ENCODE measurements around the gene ZC3H12C. TPM values are rescaled to one million over a fixed set of nuclear protein-coding genes. Genes with fewer than 3 reads are reported as not detected.

Gene ZC3H12C
- total and polyA plus RNA-seq, 2 of the 13 experiments (the other 11 are each of a cell fraction or from before 2014, with no cell fraction given) = 2.4 to 5.7 TPM

DNA sequence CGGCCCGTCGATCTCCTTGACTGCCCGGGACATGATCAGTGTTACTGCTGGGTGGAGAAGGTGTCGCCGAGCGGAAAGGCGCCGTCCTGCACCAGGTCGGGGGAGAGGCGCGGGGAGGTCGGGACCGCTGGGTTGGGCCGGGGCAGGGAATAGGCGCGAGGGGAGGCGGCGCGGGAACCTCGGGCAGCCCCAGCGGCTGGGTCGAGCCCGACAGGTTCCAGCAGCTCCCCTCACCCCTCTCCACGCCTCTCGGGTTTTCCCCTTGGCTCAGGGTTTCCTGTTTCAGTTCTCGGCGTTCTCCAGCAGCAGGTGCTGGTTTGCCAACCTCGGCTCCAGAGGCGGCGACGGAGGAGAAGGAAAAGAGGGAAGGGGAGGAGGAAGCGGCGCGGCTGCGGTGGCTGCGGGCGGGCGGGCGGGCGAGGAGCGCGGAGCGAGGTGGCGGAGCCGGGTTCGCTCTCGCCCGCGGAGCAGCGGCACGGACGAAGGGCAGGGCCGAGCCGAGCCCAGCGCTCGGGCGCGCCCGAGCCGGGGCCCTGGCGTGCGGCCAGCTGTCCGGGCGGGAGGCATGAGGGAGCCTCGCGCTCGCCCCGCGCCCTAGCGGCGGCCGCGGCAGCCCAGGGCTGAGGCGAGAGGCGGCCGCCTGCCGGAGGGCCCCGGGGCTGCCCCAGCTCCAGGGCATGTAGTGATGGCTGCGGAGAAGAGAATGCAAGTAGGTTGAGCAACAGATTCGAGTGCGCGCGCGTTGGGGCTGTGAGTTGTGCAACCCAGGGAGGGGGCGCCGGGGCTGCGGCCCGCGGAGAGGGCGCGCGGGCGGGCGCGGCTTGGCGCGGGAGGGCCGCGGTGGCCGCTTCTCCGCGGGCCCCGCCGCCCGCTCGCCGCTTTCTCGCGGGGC, at the start of gene ZC3H12C (continued):
- TF ChIP-seq, protein P1, sequence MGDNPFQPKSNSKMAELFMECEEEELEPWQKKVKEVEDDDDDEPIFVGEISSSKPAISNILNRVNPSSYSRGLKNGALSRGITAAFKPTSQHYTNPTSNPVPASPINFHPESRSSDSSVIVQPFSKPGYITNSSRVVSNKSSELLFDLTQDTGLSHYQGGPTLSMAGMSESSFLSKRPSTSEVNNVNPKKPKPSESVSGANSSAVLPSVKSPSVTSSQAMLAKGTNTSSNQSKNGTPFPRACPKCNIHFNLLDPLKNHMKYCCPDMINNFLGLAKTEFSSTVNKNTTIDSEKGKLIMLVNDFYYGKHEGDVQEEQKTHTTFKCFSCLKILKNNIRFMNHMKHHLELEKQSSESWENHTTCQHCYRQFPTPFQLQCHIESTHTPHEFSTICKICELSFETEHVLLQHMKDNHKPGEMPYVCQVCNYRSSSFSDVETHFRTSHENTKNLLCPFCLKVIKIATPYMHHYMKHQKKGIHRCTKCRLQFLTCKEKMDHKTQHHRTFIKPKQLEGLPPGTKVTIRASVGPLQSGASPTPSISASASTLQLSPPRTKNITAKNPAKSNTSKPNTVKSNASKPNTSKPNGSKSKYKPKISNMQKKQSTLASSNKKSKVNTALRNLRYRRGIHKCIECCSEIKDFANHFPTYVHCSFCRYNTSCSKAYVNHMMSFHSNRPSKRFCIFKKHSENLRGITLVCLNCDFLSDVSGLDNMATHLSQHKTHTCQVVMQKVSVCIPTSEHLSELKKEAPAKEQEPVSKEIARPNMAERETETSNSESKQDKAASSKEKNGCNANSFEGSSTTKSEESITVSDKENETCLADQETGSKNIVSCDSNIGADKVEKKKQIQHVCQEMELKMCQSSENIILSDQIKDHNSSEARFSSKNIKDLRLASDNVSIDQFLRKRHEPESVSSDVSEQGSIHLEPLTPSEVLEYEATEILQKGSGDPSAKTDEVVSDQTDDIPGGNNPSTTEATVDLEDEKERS (CRISPR knock-in tag; IDR thresholded peaks at IDR 0.05) = peak; percentile 77; the same call in 1 of the 2 replicates
- TF ChIP-seq RARA (CRISPR knock-in tag; IDR thresholded peaks at IDR 0.05) (0 out of 2 replicates have a peak, but pooled peaks have one; percentile 10), ZSCAN25 (CRISPR knock-in tag; IDR thresholded peaks at IDR 0.05) (peak; percentile 66), HHEX (CRISPR knock-in tag; IDR thresholded peaks at IDR 0.05) (no peak), HOXA9 (CRISPR knock-in tag; IDR thresholded peaks at IDR 0.05; ENCODE audit: borderline replicate concordance) (peak; percentile 71; the same call in 1 of the 2 replicates), SALL2 (CRISPR knock-in tag; IDR thresholded peaks at IDR 0.05) (0 out of 2 replicates have a peak, but pooled peaks have one; percentile 31), MAF1 (CRISPR knock-in tag; IDR thresholded peaks at IDR 0.05; ENCODE audit: borderline replicate concordance) (0 out of 2 replicates have a peak, but pooled peaks have one; percentile 8)
- TF ChIP-seq, protein P2, sequence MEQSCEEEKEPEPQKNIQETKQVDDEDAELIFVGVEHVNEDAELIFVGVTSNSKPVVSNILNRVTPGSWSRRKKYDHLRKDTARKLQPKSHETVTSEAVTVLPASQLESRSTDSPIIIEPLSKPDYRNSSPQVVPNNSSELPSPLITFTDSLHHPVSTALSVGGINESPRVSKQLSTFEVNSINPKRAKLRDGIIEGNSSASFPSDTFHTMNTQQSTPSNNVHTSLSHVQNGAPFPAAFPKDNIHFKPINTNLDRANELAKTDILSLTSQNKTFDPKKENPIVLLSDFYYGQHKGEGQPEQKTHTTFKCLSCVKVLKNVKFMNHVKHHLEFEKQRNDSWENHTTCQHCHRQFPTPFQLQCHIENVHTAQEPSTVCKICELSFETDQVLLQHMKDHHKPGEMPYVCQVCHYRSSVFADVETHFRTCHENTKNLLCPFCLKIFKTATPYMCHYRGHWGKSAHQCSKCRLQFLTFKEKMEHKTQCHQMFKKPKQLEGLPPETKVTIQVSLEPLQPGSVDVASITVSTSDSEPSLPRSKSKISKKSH (CRISPR knock-in tag; IDR thresholded peaks at IDR 0.05; ENCODE audit: borderline replicate concordance) = 0 out of 2 replicates have a peak, but pooled peaks have one; percentile 71
